GM19397 (cell line): ENCODE measurements around the gene GDAP1L1.
"Not testable (repeated sequence)": the region's sequence is repeated elsewhere in the genome, so short reads cannot be mapped to it uniquely, and the experiment has no call there.

ENCODE experiments used
- ATAC-seq: cut with Tn5 transposase; IDR thresholded peaks from one replicate; pipeline ENCODE4 v1.9.1; 2021; ENCODE audit warnings: mild to moderate bottlenecking, moderate library complexity; ENCODE audit not compliant: unreplicated experiment

The GDAP1L1 gene

GRCh38 chr20:44219170-44219730, 27.9 kb upstream of the GDAP1L1 start:
- ATAC-seq, result no peak

DNA sequence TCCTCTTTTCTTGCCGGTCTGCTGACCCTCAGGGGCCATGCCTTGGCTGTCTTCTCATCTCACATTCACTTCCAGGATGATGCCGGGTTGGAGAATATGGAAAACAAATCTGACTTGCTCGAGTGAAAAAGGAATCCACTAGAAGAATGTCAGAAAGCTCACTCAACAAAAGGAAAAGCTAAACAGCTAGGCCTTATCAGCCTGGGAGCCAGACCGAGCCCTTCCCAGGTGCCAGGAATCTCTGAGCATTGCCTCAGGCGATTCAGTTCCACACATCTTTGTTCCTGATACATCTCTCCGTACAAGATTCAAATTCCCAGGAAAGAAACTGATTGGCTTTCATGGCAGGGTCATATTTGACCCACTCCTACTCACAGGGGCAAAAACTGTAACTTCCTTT, 27.3 kb upstream of the GDAP1L1 start:
- ATAC-seq, result no peak

GRCh38 chr20:44221368-44221954, 25.6 kb upstream of the GDAP1L1 start:
- ATAC-seq, result no peak

DNA sequence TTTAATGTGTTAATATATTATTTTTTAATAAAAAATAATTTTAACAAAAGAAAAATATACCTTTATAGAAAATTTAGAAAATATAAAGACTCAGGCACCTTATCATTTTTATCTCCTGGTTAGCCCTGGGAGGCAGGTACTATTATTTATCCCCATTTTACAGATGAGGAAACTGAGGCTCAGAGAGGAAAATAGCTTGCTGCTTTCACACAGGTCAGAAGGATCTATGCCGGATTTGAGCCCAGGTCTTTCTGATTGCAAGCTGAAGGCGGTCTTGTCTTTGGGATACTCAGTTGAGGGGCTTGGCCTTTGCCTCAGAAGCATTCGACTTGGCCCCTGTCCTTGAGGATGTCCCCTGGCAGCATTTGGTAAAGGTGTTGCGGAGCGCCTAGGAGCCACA, 25.1 kb upstream of the GDAP1L1 start:
- ATAC-seq, result no peak

DNA sequence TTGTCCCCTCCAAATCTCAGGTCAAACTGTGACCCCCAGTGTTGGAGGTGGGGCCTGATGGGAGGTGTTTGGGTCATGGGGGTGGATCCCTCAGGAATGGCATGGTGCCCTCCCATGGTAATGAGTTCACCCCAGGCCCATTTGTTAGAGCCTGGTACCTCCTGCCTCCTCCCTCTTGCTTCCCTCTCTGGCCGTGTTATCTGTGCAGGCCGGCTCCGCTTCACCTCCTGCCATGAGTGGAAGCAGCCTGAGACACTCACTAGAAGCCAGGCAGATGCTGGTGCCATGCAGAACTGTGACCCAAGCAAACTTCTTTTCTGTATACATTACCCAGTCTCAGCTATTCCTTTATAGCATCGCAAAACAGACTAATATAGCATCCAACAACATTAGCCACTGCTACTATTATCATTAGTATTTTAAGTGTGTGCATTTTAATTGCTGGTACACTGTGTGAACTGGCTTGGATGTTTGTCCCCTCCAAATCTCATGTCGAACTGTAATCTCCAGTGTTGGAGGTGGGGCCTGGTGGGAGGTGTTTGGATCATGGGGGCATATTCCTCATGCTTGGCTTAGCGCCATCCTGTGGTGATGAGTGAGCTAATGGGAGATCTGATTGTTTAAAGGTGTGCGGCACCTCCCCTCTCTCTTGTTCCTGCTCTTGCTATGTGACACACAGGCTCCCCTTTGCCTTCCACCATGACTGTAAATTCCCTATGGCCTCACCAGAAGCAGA, 24.3 kb upstream of the GDAP1L1 start:
- ATAC-seq, result no peak

DNA sequence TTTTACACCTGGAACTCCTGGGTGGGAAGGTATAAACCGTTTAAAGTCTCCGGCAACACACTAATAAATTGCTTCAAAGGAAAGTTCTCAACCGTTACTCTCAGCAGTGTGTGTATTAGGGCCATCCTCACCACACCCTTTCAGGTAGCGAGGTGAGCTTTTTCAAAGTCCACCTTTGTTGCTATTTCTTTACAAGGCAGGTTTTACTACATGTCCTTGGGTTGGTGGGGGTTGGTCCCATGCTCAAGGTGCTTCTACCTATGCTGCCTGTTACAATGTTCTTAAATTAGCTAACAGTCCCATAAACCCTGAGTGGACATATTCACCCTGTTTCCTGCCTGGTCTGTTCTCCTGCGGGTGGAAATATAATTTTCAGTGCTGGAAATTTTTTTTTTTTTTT, 23.4 kb upstream of the GDAP1L1 start:
- no peak for ATAC-seq

DNA sequence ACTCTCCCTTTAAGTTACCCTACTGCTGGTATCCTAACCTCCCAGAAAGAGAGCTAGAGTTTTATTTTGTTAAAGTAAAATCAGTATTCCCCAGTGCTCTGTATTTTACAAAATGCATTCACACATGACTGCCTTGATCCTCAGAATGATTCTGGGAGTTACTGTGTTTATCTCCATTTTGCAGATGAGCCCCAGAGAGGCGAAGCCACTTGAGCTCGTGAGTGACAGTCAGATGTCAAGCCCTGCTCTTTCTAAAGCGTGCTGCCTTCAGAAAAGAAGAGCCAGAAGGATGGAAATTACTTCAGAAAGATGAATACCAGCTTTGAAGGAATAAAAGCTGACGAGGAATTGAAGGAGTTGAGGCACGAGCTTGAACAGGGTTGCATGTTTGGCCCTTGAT, 22.5 kb upstream of the GDAP1L1 start:
- no peak for ATAC-seq

GRCh38 chr20:44228465-44229258, 18.4 kb upstream of the GDAP1L1 start:
- ATAC-seq, result no peak

GRCh38 chr20:44231193-44231592, 15.9 kb upstream of the GDAP1L1 start:
- ATAC-seq, result no peak

DNA sequence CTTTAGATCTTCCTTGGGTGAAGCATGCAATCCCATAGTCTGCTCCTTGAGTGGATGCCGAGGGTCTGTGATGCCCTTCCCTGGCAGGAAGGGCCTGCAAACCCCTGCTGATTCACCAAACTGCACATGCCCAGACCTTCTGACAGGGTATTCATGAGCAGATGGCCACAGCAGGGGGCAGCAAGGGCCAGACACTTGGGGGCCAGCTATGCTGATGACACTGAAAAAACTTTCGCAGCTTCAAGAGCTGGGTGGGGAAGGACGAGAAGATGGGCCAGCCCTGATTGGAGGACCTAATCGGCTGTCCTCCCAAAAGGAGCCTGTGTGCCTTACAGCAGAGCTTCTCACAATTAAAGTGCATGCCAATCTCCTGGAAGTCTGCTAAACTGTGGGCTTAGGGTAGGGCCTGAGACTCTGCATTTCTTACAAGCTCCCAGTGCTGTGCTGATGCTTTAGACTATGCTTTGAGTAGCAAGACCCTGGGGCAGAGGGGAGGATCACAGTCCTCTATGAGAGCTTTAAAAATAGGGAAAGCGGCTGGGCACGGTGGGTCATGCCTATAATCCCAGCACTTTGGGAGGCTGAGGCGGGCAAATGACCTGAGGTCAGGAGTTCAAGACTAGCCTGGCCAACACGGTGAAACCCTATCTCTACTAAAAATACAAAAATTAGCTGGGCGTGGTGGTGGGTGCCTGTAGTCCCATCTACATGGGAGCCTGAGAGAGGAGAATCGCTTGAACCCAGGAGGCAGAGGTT, 15.2 kb upstream of the GDAP1L1 start:
- no peak for ATAC-seq

DNA sequence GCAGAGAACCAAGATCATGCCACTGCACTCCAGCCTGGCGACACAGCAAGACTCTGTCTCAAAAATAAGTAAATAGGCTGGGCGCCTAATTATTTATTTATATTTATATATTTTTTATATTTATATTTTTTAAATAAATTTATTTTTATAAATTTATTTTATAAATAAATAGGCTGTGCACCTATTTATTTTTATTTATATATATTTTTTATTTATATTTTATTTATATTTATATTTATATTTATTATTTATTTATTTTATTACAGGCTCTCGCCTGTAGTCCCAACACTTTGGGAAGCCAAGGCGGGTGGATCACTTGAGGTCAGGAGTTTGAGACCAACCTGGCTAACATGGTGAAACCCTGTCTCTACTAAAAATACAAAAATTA, 14.6 kb upstream of the GDAP1L1 start:
- ATAC-seq, result not testable (repeated sequence)

DNA sequence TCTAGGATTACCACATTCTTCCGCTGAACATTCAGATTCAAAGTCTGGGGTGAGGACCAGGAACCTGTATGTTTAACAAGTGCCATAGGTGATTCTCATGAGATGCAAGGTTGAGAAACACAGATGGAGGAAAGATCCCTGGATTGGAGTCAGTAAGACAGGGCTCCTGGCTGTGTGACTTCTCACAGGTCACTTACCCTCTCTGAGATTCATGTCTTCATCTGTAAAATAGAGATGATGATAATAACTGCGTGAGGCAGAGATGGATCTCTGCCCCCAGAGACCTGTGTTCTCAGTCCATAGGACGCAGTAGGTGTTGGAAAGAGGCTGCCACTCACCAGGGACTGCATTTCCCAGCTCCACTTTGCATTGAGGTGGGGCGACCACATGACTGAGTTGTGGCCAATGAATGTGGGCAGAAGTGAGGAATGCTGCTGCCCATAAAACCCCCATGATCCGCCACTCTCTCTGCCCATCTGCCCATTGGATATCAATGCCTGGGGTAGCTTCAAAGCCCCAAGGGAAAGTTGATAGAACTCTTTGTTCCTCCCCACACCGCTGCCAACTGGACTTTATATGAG, 13.6 kb upstream of the GDAP1L1 start:
- ATAC-seq, result no peak

DNA sequence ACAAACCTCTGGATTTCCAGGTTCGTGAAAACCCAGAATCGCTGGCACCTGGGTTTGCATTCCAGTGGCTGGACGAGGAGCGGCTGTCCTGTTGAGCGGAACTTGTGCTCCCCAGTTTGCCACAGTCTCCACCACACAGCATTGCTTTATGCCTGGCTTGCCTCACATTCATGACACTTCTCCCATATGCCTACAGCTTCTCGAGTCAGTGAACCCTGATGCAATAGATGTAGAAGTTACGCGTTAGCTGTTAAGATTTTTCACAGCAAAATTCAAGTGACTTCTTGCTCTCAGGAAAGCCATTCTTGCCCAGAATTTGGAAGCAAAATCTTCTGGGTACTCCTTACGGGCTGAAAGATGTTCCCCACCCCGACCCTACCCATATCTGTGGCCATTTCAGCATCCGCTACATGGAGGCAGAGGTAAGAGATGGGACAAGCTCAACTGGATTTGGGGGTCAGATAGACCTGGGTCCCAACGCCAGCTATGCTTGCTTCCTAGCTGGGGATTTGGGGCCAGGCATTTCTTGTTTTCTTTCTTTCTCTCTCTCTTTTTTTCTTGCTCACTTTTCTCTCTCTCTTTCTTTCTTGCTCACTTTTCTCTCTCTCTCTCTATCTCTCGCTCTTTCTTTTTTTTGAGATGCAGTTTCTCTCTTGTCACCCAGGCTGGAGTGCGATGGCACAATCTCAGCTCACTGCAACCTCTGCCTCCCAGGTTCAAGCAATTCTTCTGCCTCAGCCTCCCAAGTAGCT, 12.4 kb upstream of the GDAP1L1 start:
- no peak for ATAC-seq

GRCh38 chr20:44235702-44236101, 11.4 kb upstream of the GDAP1L1 start:
- no peak for ATAC-seq

GRCh38 chr20:44236840-44237239, 10.3 kb upstream of the GDAP1L1 start:
- ATAC-seq, result not testable (repeated sequence)

DNA sequence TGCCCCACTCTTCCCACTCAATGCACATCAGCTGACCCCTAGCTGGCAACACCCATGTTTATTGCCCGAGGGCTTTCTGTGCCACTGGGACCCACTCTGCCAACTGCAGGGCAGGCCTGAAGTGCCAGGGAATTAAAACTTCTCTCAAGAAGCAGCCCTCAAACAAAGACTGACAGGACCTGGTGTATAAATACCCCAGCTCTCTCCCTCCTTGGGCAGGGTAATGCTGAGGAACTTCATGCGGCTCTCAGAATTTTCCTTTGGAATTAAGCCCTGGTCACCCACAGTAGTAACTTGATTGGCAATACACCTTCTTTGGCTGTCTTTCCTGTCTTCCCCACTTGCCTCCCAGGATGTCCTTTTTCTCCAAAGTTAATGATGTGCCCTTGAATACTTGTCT, 5.3 kb upstream of the GDAP1L1 start:
- ATAC-seq, result no peak

GRCh38 chr20:44245977-44246376, 1.1 kb upstream of the GDAP1L1 start:
- ATAC-seq, result no peak

DNA sequence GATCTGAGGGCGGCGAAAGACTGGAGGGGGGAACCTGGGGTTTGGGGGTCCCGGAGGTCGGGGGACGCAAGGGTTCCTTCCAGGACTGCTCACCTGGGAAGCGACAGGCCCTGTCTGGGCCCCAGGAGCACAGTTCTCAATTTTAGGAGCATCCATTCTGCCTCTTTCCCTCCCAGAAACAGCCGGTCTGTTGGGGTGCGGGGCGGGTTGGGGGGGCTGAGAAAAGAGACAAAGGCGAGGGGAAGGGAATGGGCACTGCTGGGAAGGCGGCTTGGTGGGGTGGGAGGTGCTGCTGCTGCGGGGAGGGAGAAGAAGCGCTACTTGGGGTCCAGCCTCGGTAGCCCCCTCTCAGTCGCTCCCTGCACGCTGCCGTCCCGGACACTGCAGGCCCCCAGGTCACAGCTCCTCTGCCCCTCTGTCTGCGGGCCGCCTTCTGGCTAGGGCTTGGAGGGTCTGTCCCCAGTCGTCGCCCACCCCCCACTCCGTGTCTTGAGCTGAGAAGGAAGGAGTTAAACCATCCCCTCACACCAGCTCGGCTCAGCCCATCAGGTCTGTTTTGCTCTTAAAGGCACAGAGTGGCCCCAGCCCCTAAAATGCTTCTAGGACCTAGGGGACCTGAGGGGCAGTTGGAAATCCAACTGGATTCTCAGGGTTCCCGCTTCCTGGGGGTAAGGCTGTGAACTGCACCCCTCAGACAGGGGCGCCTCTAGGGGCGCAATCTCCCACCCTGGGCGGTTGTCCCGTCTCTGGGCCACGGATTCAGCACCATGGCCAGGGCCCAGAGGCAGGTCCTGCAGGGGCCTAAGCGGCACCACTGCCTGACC, 690 bp downstream of the GDAP1L1 start:
- ATAC-seq, result no peak

DNA sequence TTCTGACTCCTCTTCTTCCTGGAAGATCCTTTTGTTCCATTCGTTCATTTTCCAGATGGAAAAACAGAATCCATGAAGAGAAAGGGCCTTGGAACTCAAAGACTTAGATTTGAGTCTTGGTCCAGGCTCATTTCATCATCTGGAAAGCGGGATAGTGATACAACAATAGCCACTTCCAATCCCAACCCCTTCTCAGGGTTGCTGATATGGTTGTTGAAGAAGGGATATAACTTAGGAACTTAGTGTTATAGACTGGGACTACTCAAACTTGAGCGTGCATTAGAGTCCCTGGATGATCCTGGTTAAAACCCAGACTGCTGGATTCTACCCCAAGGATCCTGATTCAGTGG, 1.3 kb downstream of the GDAP1L1 start:
- no peak for ATAC-seq
